ENCODE measurements around the gene MOSMO. TPM values are rescaled to one million over a fixed set of nuclear protein-coding genes. Genes with fewer than 3 reads are reported as not detected.
"Not testable (repeated sequence)": the region's sequence is repeated elsewhere in the genome, so short reads cannot be mapped to it uniquely, and the experiment has no call there.

Gene MOSMO
- total RNA-seq, 3 donors from 2014 or later = 5.3 to 8.2 (median 7.0) TPM

GRCh38 chr16:22045888-22046287, 38.0 kb downstream of the MOSMO start:
- ATAC-seq; H3K27me3 Mint-ChIP-seq (ENCODE audit: low read depth); H3K4me1 Mint-ChIP-seq (ENCODE audit: low read depth); H3K4me3 Mint-ChIP-seq; DNase-seq; H3K36me3 Mint-ChIP-seq (ENCODE audit: insufficient read depth); H3K9me3 Mint-ChIP-seq: not testable (repeated sequence)

GRCh38 chr16:22050963-22051362, 43.1 kb downstream of the MOSMO start:
- peaks cover 23% of the 10 kb centered on the region for H3K4me1 Mint-ChIP-seq (ENCODE audit: low read depth)

GRCh38 chr16:22052980-22053379, 45.1 kb downstream of the MOSMO start:
- no peak overlapping the region for H3K4me3 Mint-ChIP-seq
- H3K9me3 Mint-ChIP-seq = no peaks in the 10 kb centered on the region
- no peaks in the 10 kb centered on the region for H3K27me3 Mint-ChIP-seq (ENCODE audit: low read depth)

More at GRCh38 chr16:22050963-22051362, 43.1 kb downstream of the MOSMO start:
- ATAC-seq = no peak
- Mint-ChIP-seq H3K4me3 (no peak overlapping the region), H3K9me3 (no peaks in the 10 kb centered on the region), H3K36me3 (ENCODE audit: insufficient read depth) (peaks cover 6% of the 10 kb centered on the region), H3K27me3 (ENCODE audit: low read depth) (no peaks in the 10 kb centered on the region)
- DNase-seq = no peak

GRCh38 chr16:22053921-22054341, 46.0 kb downstream of the MOSMO start:
- no peak for DNase-seq
- H3K27me3 Mint-ChIP-seq (ENCODE audit: low read depth) = no peaks in the 10 kb centered on the region
- H3K36me3 Mint-ChIP-seq (ENCODE audit: insufficient read depth) = peaks cover 11% of the 10 kb centered on the region
- H3K4me3 Mint-ChIP-seq = no peak overlapping the region
- peak; percentile 27 to 50 for ATAC-seq
- H3K9me3 Mint-ChIP-seq = no peaks in the 10 kb centered on the region
- H3K4me1 Mint-ChIP-seq (ENCODE audit: low read depth) = peaks cover 31% of the 10 kb centered on the region

More at GRCh38 chr16:22052980-22053379, 45.1 kb downstream of the MOSMO start:
- ATAC-seq (no peak), DNase-seq (no peak)
- Mint-ChIP-seq H3K36me3 (ENCODE audit: insufficient read depth) (peaks cover 7% of the 10 kb centered on the region), H3K4me1 (ENCODE audit: low read depth) (peaks cover 25% of the 10 kb centered on the region)

GRCh38 chr16:22054847-22055590, 47.1 kb downstream of the MOSMO start:
- DNase-seq = no peak
- H3K27me3 Mint-ChIP-seq (ENCODE audit: low read depth) = no peaks in the 10 kb centered on the region
- no peak overlapping the region for H3K4me3 Mint-ChIP-seq
- no peak for ATAC-seq
- no peaks in the 10 kb centered on the region for H3K9me3 Mint-ChIP-seq
- peaks cover 11% of the 10 kb centered on the region for H3K36me3 Mint-ChIP-seq (ENCODE audit: insufficient read depth)
- H3K4me1 Mint-ChIP-seq (ENCODE audit: low read depth) = peaks cover 38% of the 10 kb centered on the region

GRCh38 chr16:22055881-22056280, 48.0 kb downstream of the MOSMO start:
- no peak for ATAC-seq
- Mint-ChIP-seq H3K4me1 (ENCODE audit: low read depth) (peaks cover 38% of the 10 kb centered on the region), H3K27me3 (ENCODE audit: low read depth) (no peaks in the 10 kb centered on the region), H3K4me3 (no peak overlapping the region), H3K9me3 (no peaks in the 10 kb centered on the region), H3K36me3 (ENCODE audit: insufficient read depth) (peaks cover 11% of the 10 kb centered on the region)
- no peak for DNase-seq

- H3K27me3 Mint-ChIP-seq (ENCODE audit: low read depth) = no peaks in the 10 kb centered on the region
- H3K4me1 Mint-ChIP-seq (ENCODE audit: low read depth) = peaks cover 9% of the 10 kb centered on the region
- DNase-seq (no peak), ATAC-seq (no peak)
- H3K9me3 Mint-ChIP-seq = peaks cover 11% of the 10 kb centered on the region
- peaks cover 16% of the 10 kb centered on the region for H3K36me3 Mint-ChIP-seq (ENCODE audit: insufficient read depth)
- H3K4me3 Mint-ChIP-seq = no peak overlapping the region
These were observed 56.1 kb downstream of the MOSMO start for GRCh38 chr16:22063888-22064467.

- no peak overlapping the region for H3K4me3 Mint-ChIP-seq
- H3K36me3 Mint-ChIP-seq (ENCODE audit: insufficient read depth) = peaks cover 16% of the 10 kb centered on the region
- H3K27me3 Mint-ChIP-seq (ENCODE audit: low read depth) = no peaks in the 10 kb centered on the region
- peaks cover 11% of the 10 kb centered on the region for H3K9me3 Mint-ChIP-seq
- no peak for DNase-seq
- no peak for ATAC-seq
- H3K4me1 Mint-ChIP-seq (ENCODE audit: low read depth) = peaks cover 2% of the 10 kb centered on the region
These were observed 57.3 kb downstream of the MOSMO start for GRCh38 chr16:22065252-22065651.

GRCh38 chr16:22070361-22071330, 62.7 kb downstream of the MOSMO start:
- H3K36me3 Mint-ChIP-seq (ENCODE audit: insufficient read depth) = peaks cover 8% of the 10 kb centered on the region
- no peak for ATAC-seq

GRCh38 chr16:22071331-22071910, 63.5 kb downstream of the MOSMO start:
- peaks cover 2% of the 10 kb centered on the region for H3K4me1 Mint-ChIP-seq (ENCODE audit: low read depth)
- no peaks in the 10 kb centered on the region for H3K27me3 Mint-ChIP-seq (ENCODE audit: low read depth)
- ATAC-seq = no peak
- H3K4me3 Mint-ChIP-seq = no peak overlapping the region
- DNase-seq = no peak
- peaks cover 6% of the 10 kb centered on the region for H3K36me3 Mint-ChIP-seq (ENCODE audit: insufficient read depth)
- peaks cover 7% of the 10 kb centered on the region for H3K9me3 Mint-ChIP-seq

More at GRCh38 chr16:22070361-22071330, 62.7 kb downstream of the MOSMO start:
- Mint-ChIP-seq H3K9me3 (peaks cover 7% of the 10 kb centered on the region), H3K27me3 (ENCODE audit: low read depth) (no peaks in the 10 kb centered on the region), H3K4me1 (ENCODE audit: low read depth) (peaks cover 2% of the 10 kb centered on the region), H3K4me3 (no peak overlapping the region)
- no peak for DNase-seq

GRCh38 chr16:22073350-22073749, 65.4 kb downstream of the MOSMO start:
- DNase-seq = no peak
- ATAC-seq = no peak
- H3K9me3 Mint-ChIP-seq = no peaks in the 10 kb centered on the region
- H3K36me3 Mint-ChIP-seq (ENCODE audit: insufficient read depth) = peaks cover 2% of the 10 kb centered on the region
- H3K4me3 Mint-ChIP-seq = no peak overlapping the region
- H3K4me1 Mint-ChIP-seq (ENCODE audit: low read depth) = peaks cover 2% of the 10 kb centered on the region
- H3K27me3 Mint-ChIP-seq (ENCODE audit: low read depth) = no peaks in the 10 kb centered on the region

GRCh38 chr16:22075043-22075757, 67.3 kb downstream of the MOSMO start:
- Mint-ChIP-seq H3K36me3 (ENCODE audit: insufficient read depth) (peaks cover 2% of the 10 kb centered on the region), H3K27me3 (ENCODE audit: low read depth) (no peaks in the 10 kb centered on the region), H3K4me1 (ENCODE audit: low read depth) (peaks cover 2% of the 10 kb centered on the region), H3K4me3 (no peak overlapping the region), H3K9me3 (no peaks in the 10 kb centered on the region)
- ATAC-seq (no peak), DNase-seq (no peak)

- Mint-ChIP-seq H3K9me3 (no peaks in the 10 kb centered on the region), H3K36me3 (ENCODE audit: insufficient read depth) (peaks cover 2% of the 10 kb centered on the region)
- ATAC-seq = no peak
These were observed 67.9 kb downstream of the MOSMO start for GRCh38 chr16:22075776-22076175.

More at GRCh38 chr16:22075776-22076175, 67.9 kb downstream of the MOSMO start:
- Mint-ChIP-seq H3K27me3 (ENCODE audit: low read depth) (no peaks in the 10 kb centered on the region), H3K4me1 (ENCODE audit: low read depth) (peaks cover 2% of the 10 kb centered on the region), H3K4me3 (no peak overlapping the region)
- no peak for DNase-seq
